GM19397 (cell line): Measurements from ENCODE around the gene MORN2.
"Not testable (repeated sequence)": the region's sequence is repeated elsewhere in the genome, so short reads cannot be mapped to it uniquely, and the experiment has no call there.

Experiments
- ATAC-seq: cut with Tn5 transposase; IDR thresholded peaks from one replicate; pipeline ENCODE4 v1.9.1; 2021; ENCODE audit warnings: mild to moderate bottlenecking, moderate library complexity; ENCODE audit not compliant: unreplicated experiment

MORN2 gene

DNA sequence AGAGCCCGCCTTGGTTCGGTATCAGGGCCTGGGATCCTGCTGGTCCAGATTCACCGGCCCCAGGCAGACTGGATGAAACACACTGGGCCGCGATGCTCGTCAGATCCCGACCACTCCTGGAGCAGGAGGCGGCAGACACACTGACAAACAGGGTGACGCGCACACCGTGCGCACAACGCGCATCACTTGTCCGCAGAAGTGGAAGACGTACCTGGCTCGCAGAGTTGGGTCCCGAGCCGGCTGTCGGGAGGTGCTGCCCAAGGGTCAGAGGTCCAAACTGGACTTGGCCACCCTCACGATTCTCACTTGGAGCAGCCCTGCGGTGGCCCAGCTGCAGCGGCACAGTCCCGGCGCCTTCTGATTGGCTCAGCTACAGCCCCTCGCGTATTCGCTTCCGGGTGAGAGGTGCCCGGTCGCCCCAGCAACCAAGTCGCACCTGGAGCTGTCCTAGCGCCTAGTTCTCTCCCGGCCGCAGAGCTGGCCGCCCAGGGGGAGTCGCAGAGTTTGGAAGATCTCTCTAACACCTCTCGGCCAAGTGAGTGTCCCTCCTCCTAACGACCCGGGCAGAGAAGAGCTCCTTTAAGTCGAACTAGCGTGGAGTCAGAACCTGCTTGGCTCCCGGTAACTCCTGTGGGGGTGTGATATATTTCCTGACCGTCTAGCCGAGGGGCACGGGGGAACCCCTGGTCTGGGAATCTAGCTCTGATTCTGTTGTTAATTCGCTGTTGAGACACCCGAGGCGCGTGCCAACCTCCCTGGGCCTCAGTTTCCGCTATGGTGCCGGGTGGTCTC, at the start of gene MORN2, which contains the start of gene DHX57:
TSS of gene MORN2 (plus strand) at position 401 of the 792 bp plus-strand sequence.
TSS of gene DHX57 (minus strand) at position 359 of the 792 bp plus-strand sequence. CDS start 7,529 bp downstream, outside the sequence.
- peak; percentile 100 for ATAC-seq

GRCh38 chr2:38827539-38828145, 48.1 kb upstream of the MORN2 start:
- not testable (repeated sequence) for ATAC-seq

DNA sequence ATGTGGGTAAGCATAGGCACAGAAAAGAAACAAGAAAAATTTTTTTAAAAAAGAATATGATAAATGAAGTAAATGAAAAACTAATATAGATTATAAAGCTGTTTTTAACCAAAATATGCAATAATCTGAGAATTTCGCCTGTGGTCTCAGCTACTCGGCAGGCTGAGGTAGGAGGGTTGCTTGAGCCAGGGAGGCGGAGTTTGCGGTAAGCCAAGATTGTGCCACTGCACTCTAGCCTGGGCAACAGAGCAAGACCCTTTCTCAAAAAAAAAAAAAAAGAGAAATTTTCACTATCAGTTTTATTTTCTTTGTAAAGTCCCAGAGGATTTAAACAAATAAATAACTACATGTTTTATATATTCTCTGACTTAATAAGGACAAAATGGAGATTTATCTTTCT, 47.3 kb upstream of the MORN2 start:
- no peak for ATAC-seq

DNA sequence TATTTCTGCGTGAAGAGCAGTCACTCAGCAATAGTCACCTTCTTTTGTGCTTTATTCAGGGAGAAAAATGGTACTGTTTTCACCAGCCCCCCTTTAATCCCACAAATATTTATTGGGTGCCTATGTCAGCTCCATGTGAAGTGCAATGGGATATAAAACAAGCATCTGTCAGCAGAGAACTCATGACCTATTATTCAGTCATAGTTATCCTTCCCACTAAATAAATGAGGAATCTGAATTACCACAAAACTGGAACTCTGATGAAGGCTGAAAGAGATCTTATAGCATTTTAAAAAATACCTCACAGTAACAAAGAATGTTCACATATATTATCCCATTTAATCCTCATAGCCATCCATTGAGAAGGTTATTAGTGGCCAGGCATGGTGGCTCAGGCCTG, 45.8 kb upstream of the MORN2 start:
- no peak for ATAC-seq

DNA sequence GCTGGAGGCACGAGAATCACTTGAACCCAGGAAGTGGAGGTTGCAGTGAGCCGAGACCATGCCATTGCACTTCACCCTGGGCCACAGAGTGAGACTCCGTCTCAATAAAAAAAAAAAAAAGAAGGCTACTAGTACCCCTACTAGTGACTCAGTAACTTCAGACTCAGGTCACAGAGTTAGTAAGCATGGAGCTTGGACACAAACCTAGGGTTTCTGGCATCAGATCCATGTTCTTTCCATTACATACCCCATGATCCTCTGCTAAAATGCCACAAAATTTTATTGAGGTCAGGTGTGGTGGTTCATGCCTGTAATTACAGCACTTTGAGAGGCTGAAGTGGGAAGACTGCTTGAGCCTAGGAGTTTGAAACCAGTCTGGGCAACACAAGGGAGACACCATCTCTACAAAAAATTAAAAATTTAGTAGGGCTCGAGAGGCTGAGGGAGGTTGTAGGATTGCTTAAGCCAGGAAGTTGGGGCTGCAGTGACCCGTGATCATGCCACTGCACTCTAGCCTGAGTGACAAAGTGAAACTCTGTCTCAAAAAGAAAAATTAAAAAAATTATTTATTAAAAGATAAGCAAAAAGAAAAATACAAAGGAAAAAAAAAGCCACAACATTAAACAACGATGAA, 45.1 kb upstream of the MORN2 start:
- no peak for ATAC-seq

DNA sequence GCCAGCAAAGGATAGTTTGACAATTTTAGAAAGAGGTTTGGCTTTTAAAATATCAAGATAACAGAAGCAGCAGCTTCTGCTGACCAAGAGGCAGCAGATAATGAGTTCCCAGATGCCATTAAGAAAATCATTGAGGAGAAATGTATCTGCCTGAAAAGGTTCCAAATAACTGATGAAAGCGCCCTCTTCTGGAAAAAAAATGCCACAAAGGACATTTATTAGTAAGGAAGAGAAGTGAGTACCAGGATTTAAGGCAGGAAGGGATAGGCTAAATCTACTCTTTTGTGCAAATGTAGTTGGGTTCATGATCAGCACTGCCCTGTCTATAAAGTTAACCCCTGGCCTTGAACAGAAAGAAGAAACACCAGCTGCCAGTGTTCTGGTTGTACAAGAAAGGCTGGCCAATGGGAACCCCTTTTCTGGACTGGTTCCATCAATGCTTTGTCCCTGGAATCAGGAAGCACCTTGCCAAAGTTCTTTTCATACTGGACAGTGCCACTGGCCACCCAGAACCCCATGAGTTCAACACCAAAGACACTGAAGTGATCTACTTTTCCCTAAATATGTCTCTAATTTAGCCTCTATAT, 40.7 kb upstream of the MORN2 start:
- ATAC-seq: no peak

DNA sequence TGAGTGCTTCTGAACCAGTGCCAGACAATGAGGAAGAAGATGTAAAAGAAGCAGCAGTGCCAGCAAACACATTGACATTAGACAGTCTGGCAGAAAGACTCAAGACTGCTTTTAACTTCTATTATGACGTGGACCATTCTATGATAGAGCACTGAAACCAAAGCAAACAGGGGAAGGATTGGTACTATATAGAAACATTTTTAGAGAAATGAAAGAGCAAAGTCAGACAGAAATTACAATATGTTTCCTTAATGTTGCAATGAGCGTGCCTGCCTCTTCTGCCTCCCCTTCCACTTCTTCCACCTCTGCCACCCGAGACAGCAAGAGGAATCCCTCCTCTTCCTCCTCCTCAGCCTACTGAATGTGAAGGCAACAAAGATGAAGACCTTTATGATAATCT, 39.8 kb upstream of the MORN2 start:
- peak; percentile 79 for ATAC-seq

GRCh38 chr2:38836791-38837190, 39.0 kb upstream of the MORN2 start:
- ATAC-seq: no peak

DNA sequence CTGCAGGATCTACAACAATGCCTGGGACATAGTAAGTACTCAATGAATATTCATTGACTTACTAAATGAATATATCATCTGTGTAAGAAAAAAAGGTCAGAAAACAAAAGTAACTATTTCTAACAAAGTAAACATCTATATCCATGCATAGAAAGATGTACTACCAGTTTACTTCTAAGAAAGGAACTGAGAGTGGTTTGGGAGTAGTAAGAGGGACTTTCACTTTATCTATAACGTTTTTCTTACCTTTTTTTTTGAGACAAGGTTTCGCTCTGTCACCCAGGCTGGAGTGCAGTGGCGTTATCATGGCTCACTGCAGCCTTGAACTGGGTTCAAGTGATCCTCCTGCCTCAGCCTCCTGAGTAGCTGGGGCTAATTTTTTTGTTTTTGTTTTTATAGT, 25.7 kb upstream of the MORN2 start:
- ATAC-seq: no peak

DNA sequence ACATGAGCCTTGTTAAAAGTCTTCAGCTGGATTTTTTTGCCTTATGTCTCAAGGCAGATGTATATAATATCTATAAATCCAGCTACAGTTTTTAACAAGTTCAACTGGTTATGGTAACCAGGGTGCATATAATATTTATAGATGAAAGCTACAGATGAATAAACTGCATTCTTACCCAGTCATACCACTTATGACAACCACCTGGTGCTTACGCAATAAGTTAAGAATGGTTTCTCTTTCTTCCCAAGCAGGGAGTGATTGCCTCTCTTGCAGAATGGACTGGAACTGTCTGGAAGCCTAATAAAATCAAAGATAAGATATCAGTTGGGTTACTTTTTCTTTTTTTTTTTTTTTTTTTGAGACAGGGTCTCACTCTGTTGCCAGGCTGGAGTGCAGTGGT, 19.6 kb upstream of the MORN2 start:
- ATAC-seq: no peak

DNA sequence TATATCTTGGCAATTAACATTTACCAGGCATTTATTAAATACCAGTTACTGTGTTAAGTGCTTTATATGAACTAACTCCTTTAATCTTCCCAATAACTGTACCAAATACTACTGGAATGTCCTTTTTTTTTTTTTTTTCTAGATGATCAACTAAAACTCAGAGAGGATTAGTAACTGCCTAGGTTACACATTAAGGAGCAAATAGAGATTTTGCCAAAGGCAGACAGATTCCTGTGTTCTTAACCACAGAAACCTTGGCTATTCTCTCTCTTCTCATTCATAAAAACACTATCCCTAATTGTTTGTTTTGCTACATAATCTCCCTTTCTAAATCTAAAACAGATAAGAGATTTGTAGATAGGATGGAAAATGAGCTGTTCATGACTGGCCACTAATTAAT, 13.3 kb upstream of the MORN2 start:
- no peak for ATAC-seq

GRCh38 chr2:38863061-38863695, 12.6 kb upstream of the MORN2 start:
- ATAC-seq: no peak

DNA sequence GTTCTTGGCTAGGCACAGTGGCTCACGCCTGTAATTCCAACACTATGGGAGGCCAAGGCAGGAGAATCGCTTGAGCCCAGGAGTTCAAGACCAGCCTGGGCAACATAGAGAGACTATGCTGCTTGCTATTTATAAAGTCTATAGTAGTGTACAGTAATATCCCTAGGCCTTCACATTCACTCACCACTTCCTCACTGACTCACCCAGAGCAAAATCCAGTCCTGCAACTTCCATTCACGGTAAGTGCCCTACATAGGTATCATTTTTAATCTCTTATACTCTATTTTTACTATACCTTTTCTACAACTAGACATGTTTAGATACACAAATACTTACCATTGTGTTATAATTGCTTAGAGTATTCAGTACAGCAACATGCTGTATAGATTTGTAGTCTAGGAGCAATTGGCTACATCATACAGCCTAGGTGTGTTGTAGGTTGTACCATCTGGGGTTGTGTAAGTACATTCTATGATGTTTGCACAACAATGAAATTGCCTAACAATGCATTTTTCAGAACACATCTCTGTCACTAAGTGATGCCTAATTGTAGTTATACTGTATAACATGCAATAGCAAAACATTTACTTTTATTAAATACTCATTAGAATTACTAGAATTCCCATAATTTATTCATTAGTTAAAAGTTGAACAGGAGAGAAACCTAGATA, 8.9 kb upstream of the MORN2 start:
- no peak for ATAC-seq

GRCh38 chr2:38871432-38871831, 4.3 kb upstream of the MORN2 start:
- ATAC-seq: no peak

DNA sequence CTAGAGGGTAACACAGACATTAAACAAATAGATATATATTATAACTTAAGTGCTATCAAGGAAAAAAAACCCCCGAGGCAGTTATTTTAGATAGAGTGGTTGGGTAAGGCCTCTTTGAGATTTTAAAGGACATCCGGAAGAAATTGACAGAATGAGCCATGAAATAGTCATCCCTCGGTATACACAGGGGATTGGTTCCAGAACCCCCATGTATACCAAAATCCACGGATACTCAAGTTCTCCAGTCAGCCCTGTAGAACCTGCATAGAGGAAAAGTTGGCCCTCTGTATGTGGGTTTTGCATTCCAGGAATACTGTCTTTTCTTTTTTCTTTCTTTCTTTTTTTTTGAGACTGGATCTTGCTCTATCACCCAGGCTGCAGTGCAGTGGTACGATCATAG, 2.0 kb upstream of the MORN2 start:
- no peak for ATAC-seq

GRCh38 chr2:38875227-38875575, 575 bp upstream of the MORN2 start:
- ATAC-seq: no peak

DNA sequence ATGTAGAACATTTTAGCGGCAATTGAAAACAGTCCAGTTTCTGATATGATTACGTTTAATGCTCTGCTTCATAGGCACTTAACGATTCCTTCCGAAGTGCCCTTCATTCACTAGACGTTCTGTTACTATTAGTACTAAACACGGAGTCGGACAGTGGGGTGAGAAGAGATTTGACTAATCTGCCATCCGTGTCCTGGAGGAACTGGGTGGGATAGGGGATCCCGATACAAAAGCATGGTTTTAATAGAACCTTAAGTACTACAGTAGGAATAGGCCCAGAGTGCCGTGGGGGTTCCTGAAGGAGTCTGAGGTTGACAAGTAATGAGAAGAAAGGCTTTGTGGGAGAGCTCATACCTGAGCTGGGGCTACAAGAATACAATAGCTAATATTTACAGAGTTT, 631 bp downstream of the MORN2 start:
- ATAC-seq: no peak

GRCh38 chr2:38886063-38886462, 10.3 kb downstream of the MORN2 start:
- ATAC-seq: no peak

- ATAC-seq: no peak
These were observed 11.6 kb downstream of the MORN2 start for GRCh38 chr2:38887347-38887746.

GRCh38 chr2:38887902-38888554, 12.3 kb downstream of the MORN2 start:
- no peak for ATAC-seq
